GM12801 (cell line): ENCODE results near the gene NAA25.

Experiments
- TF ChIP-seq, protein P1 (sequence below): IDR thresholded peaks from one replicate; pipeline ENCODE4 v1.5.1; 2011; ENCODE audit warnings: control low read depth; ENCODE audit not compliant: insufficient read length; ENCODE audit errors: extremely low read depth

NAA25 gene

DNA sequence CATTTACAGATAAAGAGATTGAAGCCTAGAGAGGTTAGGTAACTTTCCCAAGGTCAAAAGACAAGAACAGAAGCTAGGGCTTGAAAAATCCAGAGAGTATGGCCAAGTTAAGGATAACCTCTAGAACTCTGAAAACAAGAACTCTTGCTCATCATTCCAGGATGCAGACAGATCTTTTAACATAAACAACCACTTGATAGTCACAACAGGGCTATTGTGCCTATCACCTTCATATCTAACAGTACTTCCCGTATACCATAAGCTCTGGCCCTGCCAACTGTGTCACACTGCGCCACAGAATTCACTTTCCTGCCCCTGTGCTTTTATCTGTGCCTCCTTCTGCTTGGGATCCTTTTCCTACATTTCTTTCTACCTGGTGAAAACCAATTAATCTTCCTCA, 77.1 kb downstream of the NAA25 start:
- TF ChIP-seq, protein P1, sequence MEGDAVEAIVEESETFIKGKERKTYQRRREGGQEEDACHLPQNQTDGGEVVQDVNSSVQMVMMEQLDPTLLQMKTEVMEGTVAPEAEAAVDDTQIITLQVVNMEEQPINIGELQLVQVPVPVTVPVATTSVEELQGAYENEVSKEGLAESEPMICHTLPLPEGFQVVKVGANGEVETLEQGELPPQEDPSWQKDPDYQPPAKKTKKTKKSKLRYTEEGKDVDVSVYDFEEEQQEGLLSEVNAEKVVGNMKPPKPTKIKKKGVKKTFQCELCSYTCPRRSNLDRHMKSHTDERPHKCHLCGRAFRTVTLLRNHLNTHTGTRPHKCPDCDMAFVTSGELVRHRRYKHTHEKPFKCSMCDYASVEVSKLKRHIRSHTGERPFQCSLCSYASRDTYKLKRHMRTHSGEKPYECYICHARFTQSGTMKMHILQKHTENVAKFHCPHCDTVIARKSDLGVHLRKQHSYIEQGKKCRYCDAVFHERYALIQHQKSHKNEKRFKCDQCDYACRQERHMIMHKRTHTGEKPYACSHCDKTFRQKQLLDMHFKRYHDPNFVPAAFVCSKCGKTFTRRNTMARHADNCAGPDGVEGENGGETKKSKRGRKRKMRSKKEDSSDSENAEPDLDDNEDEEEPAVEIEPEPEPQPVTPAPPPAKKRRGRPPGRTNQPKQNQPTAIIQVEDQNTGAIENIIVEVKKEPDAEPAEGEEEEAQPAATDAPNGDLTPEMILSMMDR, result no peak

GRCh38 chr12:112029301-112029700, 79.3 kb downstream of the NAA25 start:
- TF ChIP-seq, protein P1, result no peak

- TF ChIP-seq, protein P1, result no peak
Measured at GRCh38 chr12:112025808-112026375, 82.7 kb downstream of the NAA25 start.

DNA sequence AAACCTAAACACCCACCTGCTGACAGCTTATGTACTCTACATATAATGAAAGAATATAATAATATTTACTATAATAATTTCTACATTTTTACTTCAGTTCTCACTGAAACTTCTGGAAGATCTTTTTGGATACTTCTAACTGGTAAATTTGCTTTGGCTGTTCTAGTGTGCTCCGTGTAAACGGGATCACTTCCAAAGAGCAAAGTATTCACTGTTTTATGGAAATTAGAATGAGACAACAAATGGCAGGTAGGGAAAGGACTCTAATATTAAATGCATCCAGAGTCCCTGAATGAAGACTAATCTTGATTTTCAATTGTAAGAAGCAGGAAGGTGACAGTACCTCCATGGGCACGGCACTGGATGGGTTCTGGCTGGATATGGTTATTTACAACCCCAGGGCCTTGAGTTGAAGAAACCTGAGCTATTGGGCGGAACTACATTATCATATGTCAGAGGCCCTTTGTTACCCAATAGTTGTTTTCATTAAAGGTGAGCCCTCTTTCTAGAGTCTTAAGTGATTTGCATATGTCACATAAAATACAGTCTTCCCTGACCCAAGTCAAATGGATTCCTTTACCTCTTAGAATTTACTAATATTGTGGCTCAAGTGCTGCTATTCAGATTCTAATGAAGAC, 84.7 kb downstream of the NAA25 start:
- TF ChIP-seq, protein P1, result no peak

- TF ChIP-seq, protein P1, result no peak
Measured at GRCh38 chr12:112022241-112023016, 86.2 kb downstream of the NAA25 start.

DNA sequence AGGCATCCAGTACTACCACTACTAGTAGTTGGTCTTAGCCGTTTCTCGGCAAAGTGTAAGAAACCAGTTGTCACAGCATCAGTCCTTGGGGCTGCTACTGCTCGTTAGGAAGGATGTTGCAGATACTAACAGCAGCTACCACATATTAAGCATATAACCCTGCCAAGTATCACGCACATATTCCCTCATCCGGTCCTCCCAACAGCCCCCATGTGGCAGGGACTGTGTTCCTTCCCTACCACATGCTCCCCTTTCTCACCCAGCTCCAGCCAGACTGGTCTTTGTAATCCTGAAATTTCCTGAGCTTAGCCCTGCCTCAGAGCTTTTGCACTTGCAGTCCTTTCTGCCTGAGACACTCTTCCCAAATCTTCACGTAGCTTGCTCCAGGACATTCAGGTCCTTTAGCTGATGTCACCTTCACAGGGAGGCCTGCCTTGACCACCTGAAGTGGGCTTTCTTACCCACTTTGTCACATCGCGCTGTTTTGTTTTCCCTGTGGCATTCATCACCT, 87.6 kb downstream of the NAA25 start:
- TF ChIP-seq, protein P1, result no peak

- TF ChIP-seq, protein P1, result no peak
Measured at GRCh38 chr12:112018571-112019237, 89.9 kb downstream of the NAA25 start.
